Heart right ventricle (tissue), 16 donors: ENCODE data around the gene PLCB4. TPM values are rescaled to one million over a fixed set of nuclear protein-coding genes. Genes with fewer than 3 reads are reported as not detected.

Experiments used
- ATAC-seq, 8 donors: fragments of 200-7000 bp; cut with Tn5 transposase; one replicate each; pipeline ENCODE4 v1.9.1; 2020; ENCODE audit warnings: mild to moderate bottlenecking in 8 of 8, moderate library complexity in 8 of 8, moderate number of reproducible peaks in 1 of 8
- DNase-seq, 2 donors: peaks; one replicate each; pipeline ENCODE4 v3.0.0-alpha.2; 2020
- H3K27ac ChIP-seq, 10 donors: fragments of 200-600 bp; sonication (generic) in 2 of 10; one replicate each; pipeline versions ENCODE4 v1.5.0 to v1.8.0; 2020 to 2022; ENCODE audit warnings: mild to moderate bottlenecking in 3 of 10
- H3K27me3 ChIP-seq, 7 donors: fragments of 200-600 bp; one replicate each; pipeline ENCODE4 v1.8.0; 2021 to 2022; ENCODE audit warnings: mild to moderate bottlenecking in 2 of 7
- H3K36me3 ChIP-seq, 9 donors: fragments of 200-600 bp; sonication (generic) in 1 of 9; one replicate each; pipeline versions ENCODE4 v1.5.0 to v1.8.0; 2020 to 2022; ENCODE audit warnings: mild to moderate bottlenecking in 2 of 9
- H3K4me1 ChIP-seq, 9 donors: fragments of 200-600 bp; sonication (generic) in 1 of 9; one replicate each; pipeline versions ENCODE4 v1.5.0 to v1.8.0; 2020 to 2022; ENCODE audit warnings: mild to moderate bottlenecking in 4 of 9
- H3K4me3 ChIP-seq, 10 donors: fragments of 200-600 bp; sonication (generic) in 2 of 10; one replicate each; pipeline versions ENCODE4 v1.5.0 to v1.8.0; 2020 to 2022; ENCODE audit warnings: mild to moderate bottlenecking in 7 of 10, moderate library complexity in 2 of 10
- H3K9me3 ChIP-seq, 11 donors: fragments of 200-600 bp in 10 of 11; sonication (generic) in 2 of 11; one replicate each; pipeline versions ENCODE4 v1.5.0 to v1.8.0; 2013 to 2022; ENCODE audit warnings: mild to moderate bottlenecking in 2 of 11, control low read depth in 1 of 11, moderate library complexity in 1 of 11
- CTCF ChIP-seq, 9 donors: fragments of 200-600 bp; sonication (generic) in 2 of 9; IDR thresholded peaks; one replicate each; pipeline versions ENCODE4 v1.5.0 to v1.8.0; 2021 to 2022; ENCODE audit warnings: antibody characterized with exemption in 9 of 9, mild to moderate bottlenecking in 5 of 9, moderate library complexity in 1 of 9
- WGBS, 2 donors: extraction: QIAGEN DNeasy Blood & Tissue Kit; methylation state at CpG; one replicate each; pipeline ENCODE4 v1.1.7; 2013; ENCODE audit warnings: inconsistent platforms in 1 of 2; 5-methylcytosine and 5-hydroxymethylcytosine counted together
- intact Hi-C, 10 donors: fragments of 100-400 bp; cut with DNase I; formaldehyde crosslinking; loops; one replicate each; pipeline versions ENCODE4 v1.11.1 to v1.14.2; 2022
- polyA plus RNA-seq, 2 donors: library from polyadenylated mRNA; stranded (reverse); fragments of 200-250 nt; gene quantifications; one replicate each; pipeline ENCODE4 v1.2.3, GENCODE V29; 2013
- total RNA-seq, 10 donors: library from RNA; stranded (reverse); fragmentation: NEBNext Ultra II Directional in 3 of 10; extraction: Animal tissue kit (Norgen Biotek cat#: 25700) in 3 of 10; gene quantifications; one replicate each; pipeline versions ENCODE4 v1.2.1 to v1.2.4, GENCODE V29; 2021 to 2023
- donor health status: Arrhythmogenic right ventricular cardiomyopathy.
- donor health status: ischemic (EF 13 %, LVEDD 7.1; RV severe dilation, severe dysfunction).
- donor health status: healthy with polysubstance abuse.
- donor health status: DM: no; HTN: yes; CAD: no.
- donor health status: DM: no; HTN: no; CAD: no.
- donor health status: ischemic (EF 25% LVEDD 6.9; RV normal size, moderate dysfunction).
- donor health status: ischemic (EF 25% LVEDD 5.7; RV mildly dilated, moderate dysfunction).
- donor health status: healthy.
- donor health status: DM: yes; HTN: yes; CAD: no.
- donor health status: Ischemic cardiomyopathy.
- donor health status: ischemic (EF 35%, LVEDD 5.7; RV mildly dilated, moderate dysfunction).
- donor health status: nonischemic (EF 11% LVEDD 7.7; RV severe dilation, severe dysfunction).
- donor health status: DM: yes; HTN: yes; CAD: no.
- donor health status: PGD.
- donor health status: ischemic (EF 29% LVEDD 5.4; RV normal size, mild dysfunction).
- donor health status: nonischemic (EF 23%, LVEDD 6.1; RV moderate dilation, normal function).

PLCB4 gene
- total and polyA plus RNA-seq, 12 donors, result 3.6 to 33.3 (median 28.4) TPM

GRCh38 chr20:9027626-9028025 is 41.3 kb upstream of the PLCB4 start:
- DNase-seq, result no peak
- TF ChIP-seq CTCF (IDR thresholded peaks at IDR 0.05), result no peak
- no peak overlapping the region for H3K27ac ChIP-seq
- WGBS, 2 donors, result 88 to 92% methylated on average over 2 of the region's 2 CpGs
- H3K27me3 ChIP-seq, result no peaks in the 10 kb centered on the region
- no peak for ATAC-seq
- H3K9me3 ChIP-seq, result peaks cover 0 to 7% (median 0%) of the 10 kb centered on the region in 11 donors
- H3K36me3 ChIP-seq, result no peaks in the 10 kb centered on the region
- intact Hi-C loops, result no loop called here
- no peak overlapping the region for H3K4me3 ChIP-seq
- H3K4me1 ChIP-seq, result no peaks in the 10 kb centered on the region

GRCh38 chr20:9028419-9028818 is 40.5 kb upstream of the PLCB4 start:
- Histone ChIP-seq H3K9me3 (peaks cover 0 to 7% (median 0%) of the 10 kb centered on the region in 11 donors), H3K4me3 (no peak overlapping the region), H3K36me3 (no peaks in the 10 kb centered on the region), H3K4me1 (no peaks in the 10 kb centered on the region), H3K27me3 (no peaks in the 10 kb centered on the region), H3K27ac (no peak overlapping the region)
- DNase-seq (no peak), ATAC-seq (no peak)
- intact Hi-C loops, result no loop called here
- no peak for TF ChIP-seq CTCF (IDR thresholded peaks at IDR 0.05)
- WGBS, 2 donors, result 73 to 77% methylated on average over 3 of the region's 3 CpGs

DNA sequence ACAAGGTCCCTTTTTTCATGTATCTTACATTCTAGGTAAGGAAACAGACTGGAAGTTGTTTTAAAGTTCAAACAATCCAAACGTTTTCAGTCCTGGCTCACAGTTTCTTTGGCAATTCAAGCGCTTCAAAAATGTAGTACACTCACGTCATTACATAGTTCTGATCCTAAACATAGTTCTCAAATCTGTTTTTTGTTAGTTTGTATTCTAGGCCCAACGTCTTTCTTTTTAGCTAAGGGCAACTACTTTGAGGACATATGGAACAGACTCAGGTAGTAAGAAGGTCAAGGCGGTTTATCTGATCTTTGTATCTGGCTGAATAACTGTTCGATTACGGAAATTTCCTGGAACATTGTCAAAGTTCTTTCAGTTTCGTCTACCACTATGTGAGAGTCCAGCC is 36.9 kb upstream of the PLCB4 start:
- H3K27me3 ChIP-seq, result no peaks in the 10 kb centered on the region
- ATAC-seq (no peak), DNase-seq (no peak)
- whole genome bisulfite sequencing, 2 donors, result 72 to 84% methylated on average over 8 of the region's 8 CpGs
- no peaks in the 10 kb centered on the region for H3K4me1 ChIP-seq
- peaks cover 0 to 7% (median 0%) of the 10 kb centered on the region in 11 donors for H3K9me3 ChIP-seq
- no peak overlapping the region for H3K4me3 ChIP-seq
- no peak overlapping the region for H3K27ac ChIP-seq
- no peak for TF ChIP-seq CTCF (IDR thresholded peaks at IDR 0.05)
- intact Hi-C loops, result no loop called here
- no peaks in the 10 kb centered on the region for H3K36me3 ChIP-seq

DNA sequence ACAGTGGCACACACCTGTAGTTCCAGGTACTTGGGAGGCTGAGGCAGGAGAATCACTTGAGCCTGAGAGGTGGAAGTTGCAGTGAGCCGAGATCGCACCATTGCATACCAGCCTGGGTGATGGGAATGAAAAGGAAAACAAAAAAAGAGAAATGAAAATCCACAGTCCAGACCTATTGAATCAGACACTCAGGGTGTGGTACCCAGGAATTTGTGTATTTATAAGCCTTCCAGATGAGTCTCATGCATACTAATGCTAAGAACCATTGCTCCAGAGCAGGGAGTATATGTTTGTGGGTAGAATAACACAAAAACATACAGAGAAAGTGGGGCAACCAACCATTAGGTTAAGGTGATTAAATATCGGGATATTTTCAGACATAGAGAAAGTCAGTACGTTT is 36.1 kb upstream of the PLCB4 start:
- Histone ChIP-seq H3K9me3 (peaks cover 0 to 7% (median 0%) of the 10 kb centered on the region in 11 donors), H3K27me3 (no peaks in the 10 kb centered on the region), H3K4me1 (no peaks in the 10 kb centered on the region), H3K27ac (no peak overlapping the region), H3K36me3 (no peaks in the 10 kb centered on the region), H3K4me3 (no peak overlapping the region)
- ATAC-seq (no peak), DNase-seq (no peak)
- no peak for TF ChIP-seq CTCF (IDR thresholded peaks at IDR 0.05)
- intact Hi-C loops, result no loop called here
- WGBS, 2 donors, result 91 to 96% methylated on average over 4 of the region's 4 CpGs
